Kidney epithelial cell (primary cell): ENCODE measurements around the gene DUSP5. TPM values are rescaled to one million over a fixed set of nuclear protein-coding genes. Genes with fewer than 3 reads are reported as not detected.

Source experiments
- DNase-seq: peaks from one replicate; pipeline ENCODE4 v3.0.0-alpha.2; 2010; ENCODE audit warnings: low read depth
- H3K27me3 ChIP-seq: 2 replicates; pipeline ENCODE4 v1.6.0; 2011; ENCODE audit warnings: low read length; ENCODE audit not compliant: control insufficient read depth, insufficient read depth
- H3K36me3 ChIP-seq: 2 replicates; pipeline ENCODE4 v1.5.1; 2011; ENCODE audit warnings: low read length; ENCODE audit not compliant: control insufficient read depth, insufficient read depth
- H3K4me3 ChIP-seq: 2 replicates; pipeline ENCODE4 v1.5.1; 2011; ENCODE audit warnings: low read depth, mild to moderate bottlenecking, control low read depth, low read length
- total RNA-seq: library from RNA; depleted of rRNA; stranded (reverse); fragments of >200 nt; gene quantifications from 2 replicates; pipeline ENCODE4 v1.2.3, GENCODE V29; 2015
- TF ChIP-seq, protein P1 (sequence below): IDR thresholded peaks from 2 replicates; pipeline ENCODE4 v1.5.1; 2011; ENCODE audit warnings: mild to moderate bottlenecking, moderate library complexity, low read length, control low read depth, inconsistent platforms; ENCODE audit not compliant: insufficient read depth, poor library complexity, severe bottlenecking

Gene DUSP5
- total RNA-seq, 1 donor from 2014 or later: 88.4 TPM

DNA sequence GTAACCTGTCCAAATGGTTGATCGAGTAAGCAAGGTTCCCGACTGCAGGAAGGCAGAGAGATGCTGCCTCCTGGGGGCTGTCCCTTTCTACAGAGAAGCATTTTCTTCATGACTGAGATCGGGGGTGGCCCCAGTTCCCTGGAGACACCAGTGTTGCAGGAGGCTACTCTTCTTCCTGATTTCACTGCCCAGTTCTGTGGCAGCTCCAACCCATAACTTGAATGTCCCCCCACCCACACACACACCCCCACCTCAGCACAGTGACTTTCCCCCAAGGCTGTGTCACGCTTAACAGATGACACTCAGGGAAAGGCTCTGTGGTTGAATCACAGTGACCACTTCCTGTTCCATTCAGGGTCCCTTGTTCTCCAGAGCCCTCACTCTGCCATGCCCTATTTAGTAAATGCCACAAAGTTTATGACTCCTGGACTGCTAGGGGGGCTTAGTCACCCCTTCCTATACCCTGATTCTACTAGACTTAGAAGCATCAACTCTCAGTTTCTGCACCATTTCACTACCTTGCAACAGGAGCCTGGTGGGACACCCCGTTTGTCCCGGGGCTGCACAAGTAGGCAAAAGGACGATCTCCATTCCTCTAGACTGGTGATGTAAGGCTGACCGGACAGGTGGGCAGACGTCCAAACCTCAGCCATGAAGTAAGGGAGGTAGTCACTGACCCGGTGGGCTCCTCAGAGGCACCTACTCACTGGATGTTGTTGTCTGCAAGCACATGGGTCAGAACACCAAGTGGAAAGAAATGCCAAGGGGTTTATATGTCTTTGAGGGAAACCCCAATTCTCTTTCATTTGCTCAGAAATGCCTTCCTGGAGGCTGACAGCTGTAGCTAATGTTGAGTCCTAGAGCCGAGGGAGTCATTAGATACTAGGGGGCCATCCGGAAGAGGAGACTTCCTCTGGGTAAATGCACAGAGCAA, 38.5 kb downstream of the DUSP5 start:
- peak; percentile 81 for DNase-seq
- TF ChIP-seq, protein P1, sequence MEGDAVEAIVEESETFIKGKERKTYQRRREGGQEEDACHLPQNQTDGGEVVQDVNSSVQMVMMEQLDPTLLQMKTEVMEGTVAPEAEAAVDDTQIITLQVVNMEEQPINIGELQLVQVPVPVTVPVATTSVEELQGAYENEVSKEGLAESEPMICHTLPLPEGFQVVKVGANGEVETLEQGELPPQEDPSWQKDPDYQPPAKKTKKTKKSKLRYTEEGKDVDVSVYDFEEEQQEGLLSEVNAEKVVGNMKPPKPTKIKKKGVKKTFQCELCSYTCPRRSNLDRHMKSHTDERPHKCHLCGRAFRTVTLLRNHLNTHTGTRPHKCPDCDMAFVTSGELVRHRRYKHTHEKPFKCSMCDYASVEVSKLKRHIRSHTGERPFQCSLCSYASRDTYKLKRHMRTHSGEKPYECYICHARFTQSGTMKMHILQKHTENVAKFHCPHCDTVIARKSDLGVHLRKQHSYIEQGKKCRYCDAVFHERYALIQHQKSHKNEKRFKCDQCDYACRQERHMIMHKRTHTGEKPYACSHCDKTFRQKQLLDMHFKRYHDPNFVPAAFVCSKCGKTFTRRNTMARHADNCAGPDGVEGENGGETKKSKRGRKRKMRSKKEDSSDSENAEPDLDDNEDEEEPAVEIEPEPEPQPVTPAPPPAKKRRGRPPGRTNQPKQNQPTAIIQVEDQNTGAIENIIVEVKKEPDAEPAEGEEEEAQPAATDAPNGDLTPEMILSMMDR: peak; percentile 59
- H3K4me3 ChIP-seq: no peak overlapping the region

DNA sequence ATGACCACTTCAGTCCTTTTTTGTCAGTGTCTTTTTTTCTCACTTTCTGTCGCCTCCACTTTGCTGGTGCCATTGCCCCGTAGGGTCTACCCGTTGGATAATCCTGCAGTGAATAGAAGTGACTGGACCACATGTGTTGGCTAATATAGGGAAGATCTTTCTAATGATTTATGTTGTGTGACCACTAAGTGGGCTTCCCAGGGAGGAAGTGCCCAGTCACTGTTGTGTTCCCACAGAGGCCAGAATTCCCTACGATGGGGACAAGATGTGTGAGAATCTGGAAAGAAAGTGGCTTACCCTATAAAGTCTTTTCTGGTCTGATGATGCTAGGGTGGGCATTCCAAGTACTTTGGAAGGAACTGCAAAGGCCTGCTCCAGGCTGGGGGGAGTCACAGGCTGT, 41.4 kb downstream of the DUSP5 start:
- Histone ChIP-seq H3K4me3 (no peak overlapping the region), H3K36me3 (no peaks in the 10 kb centered on the region), H3K27me3 (no peaks in the 10 kb centered on the region)
- no peak for DNase-seq
- TF ChIP-seq, protein P1: no peak

More for the DNA sequence above, 38.5 kb downstream of the DUSP5 start:
- no peaks in the 10 kb centered on the region for H3K27me3 ChIP-seq
- no peaks in the 10 kb centered on the region for H3K36me3 ChIP-seq

DNA sequence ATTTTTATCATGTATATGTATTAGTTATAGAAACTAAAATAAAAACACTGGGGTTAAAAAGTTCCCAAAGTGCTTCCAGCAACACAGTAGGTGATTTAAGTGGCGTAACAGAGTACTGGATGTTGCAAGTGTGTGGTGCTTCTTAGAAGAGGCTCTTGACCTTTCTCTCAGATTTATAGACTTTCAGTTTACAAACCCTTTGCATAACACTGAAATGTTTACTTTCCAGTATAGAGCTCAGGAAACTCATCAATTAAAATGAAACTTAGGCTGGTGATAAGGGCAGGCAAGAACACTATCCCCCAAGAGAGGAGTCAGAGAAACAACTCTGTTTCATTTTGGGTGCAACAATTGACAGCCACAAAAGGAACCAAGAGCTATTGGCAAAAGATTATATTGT, 42.3 kb downstream of the DUSP5 start:
- no peak for DNase-seq
- H3K4me3 ChIP-seq: no peak overlapping the region
- no peaks in the 10 kb centered on the region for H3K36me3 ChIP-seq
- TF ChIP-seq, protein P1: no peak
- H3K27me3 ChIP-seq: no peaks in the 10 kb centered on the region

DNA sequence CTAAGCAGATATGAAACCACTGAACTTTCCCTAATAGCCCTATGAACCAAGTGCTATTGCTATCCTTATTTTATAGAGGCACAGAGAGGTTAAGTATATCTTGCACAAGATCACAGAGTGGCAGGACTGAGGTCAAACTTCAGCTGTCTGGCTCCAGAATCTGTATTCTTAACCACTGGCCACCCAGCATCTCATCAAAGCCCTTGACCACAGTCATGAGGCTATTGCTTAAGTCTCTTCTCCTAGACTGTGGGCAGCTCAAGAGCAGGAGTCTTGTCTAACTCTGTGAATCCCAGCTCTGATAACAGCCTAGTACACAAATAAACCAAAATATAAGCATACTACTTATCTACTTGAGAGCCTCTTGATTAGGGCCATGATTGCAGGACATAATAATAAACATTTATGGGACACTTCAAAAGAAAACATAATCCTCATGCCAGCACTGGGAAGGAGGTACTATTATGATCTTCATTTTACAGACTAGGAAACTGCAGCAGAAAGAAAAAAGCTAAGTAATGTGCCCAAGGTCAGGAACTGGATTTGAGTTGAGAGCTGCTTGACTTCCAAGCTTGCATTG, 47.3 kb downstream of the DUSP5 start:
- no peak overlapping the region for H3K4me3 ChIP-seq
- H3K27me3 ChIP-seq: no peaks in the 10 kb centered on the region
- no peaks in the 10 kb centered on the region for H3K36me3 ChIP-seq
- no peak for DNase-seq
- TF ChIP-seq, protein P1: no peak

DNA sequence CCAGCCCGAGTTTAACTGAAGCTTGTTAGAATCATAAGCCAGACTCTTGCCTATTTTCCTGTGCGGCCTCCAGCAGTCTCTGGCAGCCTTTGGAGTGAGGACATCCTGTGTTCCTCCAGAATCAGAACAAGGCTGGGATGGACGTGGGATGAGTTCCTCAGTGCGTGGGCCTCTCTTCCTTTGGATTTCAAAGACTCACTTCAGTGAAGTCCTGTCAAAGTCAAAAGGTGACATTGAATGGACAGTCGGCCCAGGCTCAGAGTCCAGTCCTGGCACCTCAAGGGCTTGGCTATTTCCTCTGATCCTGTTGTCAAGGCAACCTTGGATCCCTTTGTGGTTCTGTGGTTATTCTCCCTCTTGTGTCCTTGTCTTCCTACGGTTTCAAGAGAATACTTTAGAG, 48.4 kb downstream of the DUSP5 start:
- no peak for DNase-seq
- Histone ChIP-seq H3K36me3 (no peaks in the 10 kb centered on the region), H3K4me3 (no peak overlapping the region), H3K27me3 (no peaks in the 10 kb centered on the region)
- TF ChIP-seq, protein P1: no peak
